Activated CD8-positive, alpha-beta T cell treated with anti-CD3 and anti-CD28 coated beads for 36 hours (primary cell): ENCODE measurements around the gene MEF2C. TPM values are rescaled to one million over a fixed set of nuclear protein-coding genes. Genes with fewer than 3 reads are reported as not detected.
"Not testable (repeated sequence)": the region's sequence is repeated elsewhere in the genome, so short reads cannot be mapped to it uniquely, and the experiment has no call there.

ENCODE experiments used
- ATAC-seq: fragments of 200-7000 bp; cut with Tn5 transposase; one replicate; pipeline ENCODE4 v1.10.0; 2021; ENCODE audit warnings: mild to moderate bottlenecking, moderate library complexity
- CTCF ChIA-PET: fragments of 350-600 bp; sonication (Branson Sonifier 250); formaldehyde crosslinking; loops from one replicate; lab custom pipeline; 2021; ENCODE audit warnings: antibody characterized with exemption; lab: Charles Lee
- POLR2A ChIA-PET: fragments of 350-600 bp; sonication (Branson Sonifier 250); formaldehyde crosslinking; loops from one replicate; lab custom pipeline; 2021; ENCODE audit warnings: antibody characterized with exemption; lab: Charles Lee
- DNase-seq: peaks from one replicate; pipeline ENCODE4 v3.0.0-alpha.2; 2020
- H3K27ac Mint-ChIP-seq: one replicate; pipeline ENCODE4 v1.8.0; 2021; ENCODE audit warnings: mild to moderate bottlenecking, mixed read lengths
- H3K27me3 Mint-ChIP-seq: one replicate; pipeline ENCODE4 v1.8.0; 2021; ENCODE audit warnings: mixed read lengths
- H3K36me3 Mint-ChIP-seq: one replicate; pipeline ENCODE4 v1.8.0; 2021; ENCODE audit warnings: low read depth, mixed read lengths
- H3K4me1 Mint-ChIP-seq: one replicate; pipeline ENCODE4 v1.8.0; 2021; ENCODE audit warnings: low read depth, mixed read lengths
- H3K4me3 Mint-ChIP-seq: one replicate; pipeline ENCODE4 v1.8.0; 2021; ENCODE audit warnings: mild to moderate bottlenecking, moderate library complexity, mixed read lengths
- H3K9me3 Mint-ChIP-seq: one replicate; pipeline ENCODE4 v1.8.0; 2021; ENCODE audit warnings: mixed read lengths
- CTCF ChIP-seq: fragments of 200-600 bp; IDR thresholded peaks from one replicate; pipeline ENCODE4 v1.8.0; 2022; ENCODE audit warnings: antibody characterized with exemption, mild to moderate bottlenecking
- intact Hi-C: fragments of 100-400 bp; cut with micrococcal nuclease; formaldehyde crosslinking; loops from one replicate; pipeline ENCODE4 v1.10.0; 2022
- total RNA-seq, 2 experiments: library from RNA; stranded (reverse); gene quantifications; one replicate each; pipeline ENCODE4 v1.2.3, GENCODE V29; 2021

MEF2C gene
- total RNA-seq, 2 experiments from 2014 or later: 0.27 to 1.3 TPM

- DNase-seq: no peak
- no peaks in the 10 kb centered on the region for H3K36me3 Mint-ChIP-seq
- no peak overlapping the region for H3K4me3 Mint-ChIP-seq
- intact Hi-C loops: no loop called here
- peaks cover 10% of the 10 kb centered on the region for H3K27me3 Mint-ChIP-seq
- no peak for TF ChIP-seq CTCF
- ChIA-PET POLR2A (no interaction called here), CTCF (interaction anchor here (0.6 kb wide), 1 partner anchor 1875 kb away, joined by 3 read pairs; no protein-coding TSS in a partner anchor)
- peaks cover 2% of the 10 kb centered on the region for H3K4me1 Mint-ChIP-seq
- no peak for ATAC-seq
- no peak overlapping the region for H3K27ac Mint-ChIP-seq
- H3K9me3 Mint-ChIP-seq: no peaks in the 10 kb centered on the region
Observed at GRCh38 chr5:88806338-88806737, 76.6 kb downstream of the MEF2C start.

- intact Hi-C loops: no loop called here
- ChIA-PET POLR2A (interaction anchor here (1.1 kb wide), 1 partner anchor 25 kb away, joined by 3 read pairs; no protein-coding TSS in a partner anchor), CTCF (no interaction called here)
- no peak for TF ChIP-seq CTCF
- Mint-ChIP-seq H3K36me3 (no peaks in the 10 kb centered on the region), H3K4me1 (peaks cover 2% of the 10 kb centered on the region), H3K27me3 (peaks cover 10% of the 10 kb centered on the region), H3K27ac (no peak overlapping the region), H3K9me3 (no peaks in the 10 kb centered on the region), H3K4me3 (no peak overlapping the region)
- no peak for ATAC-seq
- no peak for DNase-seq
Observed at GRCh38 chr5:88805151-88805784, 77.7 kb downstream of the MEF2C start.

- no peak for ATAC-seq
Observed at GRCh38 chr5:88804444-88804843, 78.5 kb downstream of the MEF2C start.

GRCh38 chr5:88803309-88803708 lies 79.7 kb downstream of the MEF2C start:
- ATAC-seq: no peak
- Mint-ChIP-seq H3K27ac (no peak overlapping the region), H3K4me1 (peaks cover 2% of the 10 kb centered on the region), H3K36me3 (no peaks in the 10 kb centered on the region), H3K9me3 (no peaks in the 10 kb centered on the region), H3K4me3 (no peak overlapping the region), H3K27me3 (peaks cover 6% of the 10 kb centered on the region)
- CTCF ChIA-PET: no interaction called here
- POLR2A ChIA-PET: no interaction called here
- DNase-seq: no peak
- intact Hi-C loops: no loop called here
- TF ChIP-seq CTCF: no peak

More at GRCh38 chr5:88804444-88804843, 78.5 kb downstream of the MEF2C start:
- intact Hi-C loops: no loop called here
- Mint-ChIP-seq H3K4me1 (peaks cover 2% of the 10 kb centered on the region), H3K4me3 (no peak overlapping the region), H3K27ac (no peak overlapping the region), H3K27me3 (peaks cover 8% of the 10 kb centered on the region), H3K9me3 (no peaks in the 10 kb centered on the region), H3K36me3 (no peaks in the 10 kb centered on the region)
- POLR2A ChIA-PET: no interaction called here
- CTCF ChIA-PET: no interaction called here
- DNase-seq: no peak
- TF ChIP-seq CTCF: no peak

GRCh38 chr5:88799938-88800535 lies 82.9 kb downstream of the MEF2C start:
- ChIA-PET POLR2A (no interaction called here), CTCF (no interaction called here)
- H3K36me3 Mint-ChIP-seq: no peaks in the 10 kb centered on the region
- intact Hi-C loops: no loop called here
- no peaks in the 10 kb centered on the region for H3K4me1 Mint-ChIP-seq
- H3K4me3 Mint-ChIP-seq: no peak overlapping the region
- TF ChIP-seq CTCF: no peak
- peaks cover 1% of the 10 kb centered on the region for H3K27me3 Mint-ChIP-seq
- H3K27ac Mint-ChIP-seq: no peak overlapping the region
- ATAC-seq: no peak
- no peak for DNase-seq
- no peaks in the 10 kb centered on the region for H3K9me3 Mint-ChIP-seq

- H3K36me3 Mint-ChIP-seq, H3K4me1 Mint-ChIP-seq, intact Hi-C loops, DNase-seq, POLR2A ChIA-PET, H3K27me3 Mint-ChIP-seq, CTCF ChIA-PET, H3K4me3 Mint-ChIP-seq, H3K27ac Mint-ChIP-seq, H3K9me3 Mint-ChIP-seq, ATAC-seq: not testable (repeated sequence)
Observed at GRCh38 chr5:88798933-88799332, 84.1 kb downstream of the MEF2C start.

GRCh38 chr5:88793797-88794196 lies 89.2 kb downstream of the MEF2C start:
- DNase-seq, H3K36me3 Mint-ChIP-seq, CTCF ChIA-PET, H3K4me3 Mint-ChIP-seq, H3K9me3 Mint-ChIP-seq, H3K27ac Mint-ChIP-seq, H3K27me3 Mint-ChIP-seq, intact Hi-C loops, ATAC-seq, POLR2A ChIA-PET, H3K4me1 Mint-ChIP-seq: not testable (repeated sequence)
